Measurements from ENCODE around the gene SLC16A9. TPM values are rescaled to one million over a fixed set of nuclear protein-coding genes. Genes with fewer than 3 reads are reported as not detected.

The SLC16A9 gene
- total RNA-seq, 1 donor: 0.81 TPM

Other genes with a start within 250 kb of the SLC16A9 start
- not detected for gene MRLN, start 43.6 kb upstream of the SLC16A9 start, total RNA-seq
- 24.8 TPM for gene CCDC6, start 196.7 kb upstream of the SLC16A9 start, total RNA-seq